ENCODE results near the gene CAMK1D.
"Not testable (repeated sequence)": the region's sequence is repeated elsewhere in the genome, so short reads cannot be mapped to it uniquely, and the experiment has no call there.

The CAMK1D gene

GRCh38 chr10:12701696-12702095 is 352.3 kb downstream of the CAMK1D start:
- DNase-seq (ENCODE audit: low spot score) = no peak

GRCh38 chr10:12702215-12702770 is 352.9 kb downstream of the CAMK1D start:
- no peak for DNase-seq (ENCODE audit: low spot score)

GRCh38 chr10:12703126-12703525 is 353.8 kb downstream of the CAMK1D start:
- DNase-seq (ENCODE audit: low spot score) = no peak

- DNase-seq (ENCODE audit: low spot score) = no peak
These were observed 354.5 kb downstream of the CAMK1D start for GRCh38 chr10:12703813-12704212.

- no peak for DNase-seq (ENCODE audit: low spot score)
These were observed 355.1 kb downstream of the CAMK1D start for GRCh38 chr10:12704488-12704887.

- no peak for DNase-seq (ENCODE audit: low spot score)
These were observed 356.6 kb downstream of the CAMK1D start for GRCh38 chr10:12705943-12706342.

GRCh38 chr10:12707461-12708185 is 358.3 kb downstream of the CAMK1D start:
- no peak for DNase-seq (ENCODE audit: low spot score)

GRCh38 chr10:12709000-12709401 is 359.7 kb downstream of the CAMK1D start:
- DNase-seq (ENCODE audit: low spot score) = no peak

- DNase-seq (ENCODE audit: low spot score) = no peak
These were observed 360.2 kb downstream of the CAMK1D start for GRCh38 chr10:12709521-12709963.

- no peak for DNase-seq (ENCODE audit: low spot score)
These were observed 360.8 kb downstream of the CAMK1D start for GRCh38 chr10:12710157-12710556.

- DNase-seq (ENCODE audit: low spot score) = peak; percentile 82
These were observed 361.4 kb downstream of the CAMK1D start for GRCh38 chr10:12710594-12711349.

- no peak for DNase-seq (ENCODE audit: low spot score)
These were observed 362.0 kb downstream of the CAMK1D start for GRCh38 chr10:12711350-12711708.

GRCh38 chr10:12712293-12712983 is 363.1 kb downstream of the CAMK1D start:
- DNase-seq (ENCODE audit: low spot score) = no peak

GRCh38 chr10:12712984-12713316 is 363.6 kb downstream of the CAMK1D start:
- not testable (repeated sequence) for DNase-seq (ENCODE audit: low spot score)

GRCh38 chr10:12716042-12716441 is 366.7 kb downstream of the CAMK1D start:
- DNase-seq (ENCODE audit: low spot score) = no peak

GRCh38 chr10:12717981-12718707 is 368.8 kb downstream of the CAMK1D start:
- no peak for DNase-seq (ENCODE audit: low spot score)

- DNase-seq (ENCODE audit: low spot score) = no peak
These were observed 370.0 kb downstream of the CAMK1D start for GRCh38 chr10:12719365-12719764.

- no peak for DNase-seq (ENCODE audit: low spot score)
These were observed 371.1 kb downstream of the CAMK1D start for GRCh38 chr10:12720217-12720981.

GRCh38 chr10:12721334-12721733 is 372.0 kb downstream of the CAMK1D start:
- no peak for DNase-seq (ENCODE audit: low spot score)

- DNase-seq (ENCODE audit: low spot score) = no peak
These were observed 373.9 kb downstream of the CAMK1D start for GRCh38 chr10:12723220-12723619.
